Stimulated activated CD4-positive, alpha-beta T cell treated with anti-CD3 and anti-CD28 coated beads, TNF-alpha, amount 100 ng/mL, for 48 hours (primary cell): ENCODE data around the gene CAP2.
"Not testable (repeated sequence)": the region's sequence is repeated elsewhere in the genome, so short reads cannot be mapped to it uniquely, and the experiment has no call there.

Experiments used
- DNase-seq, 3 donors: peaks; one replicate each; pipeline ENCODE4 v3.0.0-alpha.2; 2020; ENCODE audit warnings: low read depth in 3 of 3

Gene CAP2

DNA sequence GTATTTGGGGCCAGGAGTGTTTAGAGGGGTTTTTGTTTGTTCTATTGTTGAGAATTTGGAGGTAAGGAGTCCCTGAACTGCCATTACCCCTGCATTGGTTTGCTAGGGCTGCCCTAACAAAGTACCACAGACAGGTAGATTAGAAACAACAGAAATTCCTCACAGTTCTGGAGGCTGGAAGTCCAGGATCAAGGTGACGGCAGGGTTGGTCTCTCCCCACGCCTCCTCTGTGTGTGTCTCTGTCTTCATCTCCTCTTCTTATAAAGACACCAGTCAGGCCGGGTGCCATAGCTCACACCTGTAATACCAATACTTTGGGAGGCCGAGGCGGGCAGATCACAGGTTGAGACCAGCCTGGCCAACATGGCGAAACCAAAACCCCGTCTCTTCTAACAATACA is 109.7 kb downstream of the CAP2 start:
- no peak for DNase-seq

DNA sequence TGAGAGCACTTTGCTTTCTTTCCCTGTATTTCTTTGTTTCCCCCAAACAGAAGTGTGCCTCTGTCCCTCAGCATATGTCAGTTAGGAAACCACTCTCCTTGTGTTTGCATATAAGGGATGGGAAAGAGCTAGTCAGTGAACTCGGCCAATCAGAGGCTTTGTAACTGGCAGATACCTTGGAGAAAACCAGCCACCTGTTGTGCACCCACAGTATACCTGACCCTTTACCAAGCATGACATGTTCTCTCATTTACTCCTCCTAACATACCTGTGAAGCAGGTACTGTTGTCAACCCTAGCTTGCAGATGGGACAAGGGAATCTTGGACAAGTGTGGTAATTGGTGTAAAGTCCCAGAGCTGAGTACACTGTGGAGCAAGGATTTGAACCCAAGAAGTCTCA is 110.6 kb downstream of the CAP2 start:
- no peak for DNase-seq

DNA sequence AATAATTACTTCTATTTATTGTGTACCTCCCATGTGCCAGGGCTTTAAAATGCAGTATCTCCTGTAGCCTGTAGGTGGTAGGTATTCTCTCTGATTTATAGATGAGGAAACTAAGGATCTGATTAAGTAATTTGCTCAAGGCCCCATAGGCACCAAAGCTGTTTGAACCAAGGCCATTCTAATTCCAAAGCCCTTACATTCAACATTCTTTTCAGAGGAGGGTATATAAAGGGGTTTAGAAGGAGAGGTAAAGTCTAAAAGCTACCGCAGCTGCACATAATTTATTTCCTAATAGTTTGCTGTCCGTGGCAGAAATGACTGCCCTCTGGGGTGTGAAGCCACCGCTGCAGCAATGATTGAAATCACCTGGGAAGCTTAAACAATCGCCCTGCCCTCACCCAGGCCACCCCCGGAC is 111.7 kb downstream of the CAP2 start:
- DNase-seq, result no peak

DNA sequence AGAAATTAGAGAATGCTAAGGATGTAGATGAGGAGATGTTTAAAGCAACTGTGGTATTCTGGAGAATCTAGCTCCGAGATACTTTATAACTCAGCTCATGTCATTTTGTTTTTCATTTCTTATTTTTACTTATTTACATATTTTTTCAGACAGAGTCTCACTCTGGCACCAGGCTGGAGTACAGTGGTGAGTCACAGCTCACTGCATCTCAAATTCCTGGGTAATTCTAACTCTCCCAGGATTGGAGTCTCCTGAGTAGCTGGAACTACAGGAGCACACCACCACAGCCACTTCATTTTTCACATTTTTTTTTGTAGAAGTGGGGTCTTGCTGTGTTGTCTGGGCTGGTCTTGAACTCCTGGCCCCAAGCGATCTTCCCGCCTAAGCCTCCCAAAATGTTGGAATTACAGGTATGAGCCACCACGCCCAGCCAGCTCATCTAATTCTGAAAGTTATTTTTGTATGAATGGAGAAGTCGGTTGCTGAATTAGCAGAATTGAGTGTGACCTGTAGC is 112.4 kb downstream of the CAP2 start:
- no peak for DNase-seq

DNA sequence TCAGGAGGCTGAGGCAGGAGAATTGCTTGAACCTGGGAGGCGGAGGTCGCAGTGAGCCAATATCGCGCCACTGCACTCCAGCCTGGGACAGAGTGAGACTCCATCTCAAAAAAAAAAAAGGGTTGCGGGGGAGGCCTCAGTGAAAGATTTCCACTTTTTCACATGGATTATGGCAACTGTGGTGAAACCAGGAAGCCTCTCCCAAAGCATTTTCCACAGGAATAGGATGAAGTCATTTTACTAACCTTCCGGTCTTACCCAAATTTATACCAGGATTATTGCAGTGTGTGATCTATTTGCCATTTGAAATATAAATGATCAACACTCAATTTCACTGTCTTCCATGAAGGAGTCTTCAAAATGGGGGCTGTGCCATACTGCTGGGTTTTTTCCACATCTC is 113.1 kb downstream of the CAP2 start:
- DNase-seq, result no peak

DNA sequence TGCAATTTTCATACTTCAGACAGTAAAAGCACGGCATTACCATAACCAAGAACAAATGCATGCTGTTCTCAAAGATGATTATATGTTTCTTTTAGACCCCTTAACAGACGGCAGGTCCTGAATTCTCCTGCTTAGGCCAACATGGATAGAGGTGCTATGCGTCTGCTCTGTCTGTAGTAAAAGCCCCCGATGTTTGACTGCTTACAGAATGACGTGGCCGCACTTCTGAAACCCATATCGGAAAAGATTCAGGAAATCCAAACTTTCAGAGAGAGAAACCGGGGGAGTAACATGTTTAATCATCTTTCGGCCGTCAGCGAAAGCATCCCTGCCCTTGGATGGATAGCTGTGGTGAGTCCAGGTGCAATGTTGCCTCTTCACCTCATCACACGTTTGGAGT is 113.6 kb downstream of the CAP2 start:
- DNase-seq, result no peak

DNA sequence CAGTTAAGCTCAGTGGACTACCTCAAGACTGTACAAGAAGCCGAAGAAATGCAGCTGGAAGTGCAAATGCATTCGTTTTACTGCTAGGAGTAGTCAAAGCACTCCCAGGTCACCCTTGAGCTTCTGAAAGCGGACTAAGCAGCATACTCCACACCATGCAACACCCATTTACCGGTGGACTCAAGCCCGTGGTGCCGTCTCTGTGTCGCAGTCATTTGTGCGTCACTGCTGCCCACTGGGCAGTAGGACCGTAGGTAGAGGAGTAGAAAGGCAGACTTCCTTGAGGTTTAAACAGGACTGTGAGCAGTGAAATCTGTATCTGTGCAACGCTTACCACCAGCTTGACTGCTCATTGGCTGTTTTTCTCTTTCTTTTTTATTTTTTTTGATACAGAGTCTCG is 117.7 kb downstream of the CAP2 start:
- no peak for DNase-seq

DNA sequence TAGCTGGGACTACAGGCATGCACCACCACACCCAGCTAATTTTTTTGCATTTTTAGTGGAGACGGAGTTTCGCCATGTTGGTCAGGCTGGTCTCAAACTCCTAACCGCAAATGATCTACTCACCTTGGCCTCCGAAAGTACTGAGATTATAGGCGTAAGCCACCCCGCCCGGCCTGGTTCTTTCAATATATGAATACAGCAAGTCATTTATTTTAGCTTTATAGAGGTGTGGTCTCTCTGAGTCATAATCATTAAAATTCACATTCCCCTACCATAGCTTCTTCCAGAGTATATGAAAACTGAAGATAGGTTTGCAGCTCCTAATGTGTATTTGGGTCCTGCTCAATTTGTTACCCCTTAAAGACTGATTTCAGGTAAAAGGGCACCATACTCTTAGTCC is 118.2 kb downstream of the CAP2 start:
- no peak for DNase-seq

DNA sequence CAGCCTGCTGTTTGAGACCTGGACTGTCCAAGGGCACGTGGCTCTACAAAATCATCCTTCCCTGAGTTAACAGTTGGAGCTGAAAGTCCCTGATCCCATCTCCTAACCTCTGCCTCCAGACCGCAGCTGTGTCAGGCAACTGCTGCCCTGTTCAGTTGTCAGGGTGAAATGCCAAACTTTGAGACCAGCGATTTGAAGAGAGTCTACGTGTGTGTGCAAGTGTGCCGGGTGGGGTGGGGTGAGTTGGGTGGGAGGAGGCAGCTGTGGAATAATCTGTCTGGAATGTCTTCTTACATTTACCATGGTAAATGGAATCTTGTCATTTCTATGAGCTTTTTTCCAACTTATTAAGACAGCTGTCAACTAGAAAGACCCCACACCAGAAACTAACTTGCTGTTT is 125.7 kb downstream of the CAP2 start:
- no peak for DNase-seq

DNA sequence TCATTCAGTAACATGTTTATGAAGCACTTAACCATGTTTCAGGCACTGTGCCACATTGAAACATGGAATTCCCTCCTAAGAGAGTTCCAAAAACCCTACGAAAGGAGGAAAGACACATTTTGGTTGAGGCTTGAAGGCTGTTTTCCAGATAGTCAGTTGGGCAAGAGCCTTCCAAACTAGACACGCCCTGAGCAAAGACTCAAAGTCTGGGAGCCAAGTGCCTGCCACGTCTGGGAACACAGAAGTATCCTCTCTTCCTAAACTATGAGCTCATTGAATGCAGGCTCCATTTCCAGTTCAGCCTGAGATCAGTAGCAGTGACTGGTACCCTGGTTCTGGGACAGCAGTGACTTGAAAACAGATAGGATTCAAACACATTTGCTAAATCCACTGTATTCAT is 132.2 kb downstream of the CAP2 start:
- DNase-seq, result no peak

DNA sequence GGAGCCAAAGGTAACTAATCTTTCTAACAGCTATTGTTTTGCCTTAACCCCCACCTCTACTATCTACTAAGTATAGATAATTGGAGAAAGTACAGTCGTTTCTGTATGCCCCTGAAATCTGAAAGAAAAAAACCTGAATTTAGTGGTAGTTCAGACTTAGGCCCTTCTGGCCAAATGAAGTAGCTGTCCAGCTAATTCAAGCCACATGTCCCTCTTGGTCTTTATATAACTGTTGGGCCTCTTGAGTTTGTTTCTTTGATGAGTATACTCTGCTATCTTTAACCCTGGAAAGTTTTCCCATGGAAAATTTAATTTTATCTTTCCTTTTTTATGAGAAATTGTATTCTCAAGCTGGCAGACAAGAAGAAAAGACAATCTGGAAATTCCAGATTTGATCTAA is 133.7 kb downstream of the CAP2 start:
- no peak for DNase-seq

DNA sequence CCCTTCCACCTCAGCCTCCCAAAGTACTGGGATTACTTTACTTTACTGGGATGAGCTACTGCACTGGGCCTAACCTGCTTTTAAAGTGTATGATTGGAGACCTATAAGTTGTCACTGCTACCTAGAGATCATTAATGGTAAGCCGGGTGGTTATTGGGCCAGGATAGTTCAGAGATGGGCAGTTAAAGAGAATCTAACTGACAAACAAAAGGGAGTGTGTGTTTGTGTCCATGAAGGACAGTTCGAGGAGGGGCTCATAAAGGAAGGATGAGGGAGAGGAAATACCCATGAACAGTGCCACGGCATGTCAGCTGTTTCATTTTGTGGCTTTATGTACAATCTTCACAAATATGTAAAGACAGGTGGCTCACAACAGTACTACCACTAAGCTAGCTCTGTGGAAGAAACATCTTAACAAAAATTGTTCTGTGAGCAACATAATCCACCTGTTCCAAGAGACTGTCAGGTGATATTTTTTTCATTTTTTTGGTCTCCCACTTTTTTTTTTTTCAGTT is 137.0 kb downstream of the CAP2 start:
- no peak for DNase-seq

DNA sequence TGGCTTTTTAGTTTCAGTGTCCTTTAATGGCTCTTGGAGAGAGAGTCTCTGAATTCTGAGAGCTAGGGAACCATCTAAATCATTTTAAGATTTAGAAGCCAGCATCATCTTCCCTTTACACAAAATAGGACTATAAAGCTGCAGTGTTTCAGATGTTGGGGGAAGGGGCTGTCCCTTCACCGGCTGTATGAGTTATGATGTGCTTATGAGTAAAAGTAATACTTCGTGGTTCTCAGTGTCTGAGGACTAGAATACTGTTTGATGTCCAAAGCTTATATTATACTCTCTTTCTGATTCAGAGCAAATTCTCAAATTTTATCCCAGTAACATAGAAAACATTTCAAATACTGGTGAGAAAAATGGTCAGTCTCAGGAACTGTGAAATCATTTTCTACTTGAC is 143.2 kb downstream of the CAP2 start:
- peak in 2 of 3 donors; percentile 8 to 9 for DNase-seq

DNA sequence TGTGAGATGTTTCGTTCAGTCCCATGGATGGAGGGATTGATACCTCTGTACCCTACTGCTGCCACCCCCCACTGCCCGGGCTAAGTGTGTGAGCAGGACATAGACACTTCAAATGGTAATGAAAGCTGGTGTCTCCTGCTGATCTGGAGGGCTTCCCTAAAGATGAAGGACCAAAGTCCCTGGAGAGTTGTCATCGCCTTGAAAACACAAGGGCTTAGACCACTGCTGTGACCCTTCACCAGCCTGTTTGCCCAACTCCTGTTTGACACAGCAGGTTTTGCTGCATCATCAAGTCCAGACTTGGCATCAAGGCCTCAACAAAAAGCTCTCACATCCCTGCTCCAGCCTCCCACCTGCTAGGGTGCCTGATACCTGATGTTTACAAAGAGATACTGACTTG is 148.8 kb downstream of the CAP2 start:
- DNase-seq, result no peak

DNA sequence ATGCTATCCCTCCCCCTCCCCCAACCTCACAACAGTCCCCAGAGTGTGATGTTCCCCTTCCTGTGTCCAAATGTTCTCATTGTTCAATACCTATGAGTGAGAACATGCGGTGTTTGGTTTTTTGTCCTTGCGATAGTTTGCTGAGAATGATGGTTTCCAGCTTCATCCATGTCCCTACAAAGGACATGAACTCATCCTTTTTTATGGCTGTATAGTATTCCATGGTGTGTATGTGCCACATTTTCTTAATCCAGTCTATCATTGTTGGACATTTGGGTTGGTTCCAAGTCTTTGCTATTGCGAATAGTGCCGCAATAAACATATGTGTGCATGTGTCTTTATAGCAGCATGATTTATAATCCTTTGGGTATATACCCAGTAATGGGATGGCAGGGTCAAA is 152.3 kb downstream of the CAP2 start:
- not testable (repeated sequence) for DNase-seq

DNA sequence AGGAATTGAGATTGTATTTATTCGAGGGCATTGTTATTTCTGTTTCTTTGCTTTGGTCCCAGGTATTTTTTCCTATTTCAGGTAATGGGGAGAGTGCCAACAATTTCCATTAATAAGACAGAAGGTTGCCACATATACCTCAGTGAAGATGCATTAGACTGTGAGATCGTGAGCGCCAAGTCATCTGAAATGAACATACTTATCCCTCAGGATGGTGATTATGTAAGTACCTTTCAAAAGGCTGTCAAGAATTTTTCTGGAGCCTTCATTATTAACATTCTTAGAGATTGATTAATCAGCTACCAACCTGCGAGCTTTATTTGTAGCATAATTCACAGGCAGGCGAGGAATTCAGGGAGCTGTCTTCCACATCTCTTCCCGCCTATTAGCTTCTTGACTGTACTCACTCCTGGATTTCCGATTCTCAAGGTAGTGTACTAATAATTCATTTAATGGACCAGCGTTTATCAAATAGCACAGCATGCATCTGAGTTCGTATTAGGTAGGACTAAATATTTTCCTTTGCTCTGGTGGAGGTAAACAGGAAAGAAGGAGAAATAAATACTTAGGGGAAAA is 158.1 kb downstream of the CAP2 start:
- DNase-seq, result no peak

DNA sequence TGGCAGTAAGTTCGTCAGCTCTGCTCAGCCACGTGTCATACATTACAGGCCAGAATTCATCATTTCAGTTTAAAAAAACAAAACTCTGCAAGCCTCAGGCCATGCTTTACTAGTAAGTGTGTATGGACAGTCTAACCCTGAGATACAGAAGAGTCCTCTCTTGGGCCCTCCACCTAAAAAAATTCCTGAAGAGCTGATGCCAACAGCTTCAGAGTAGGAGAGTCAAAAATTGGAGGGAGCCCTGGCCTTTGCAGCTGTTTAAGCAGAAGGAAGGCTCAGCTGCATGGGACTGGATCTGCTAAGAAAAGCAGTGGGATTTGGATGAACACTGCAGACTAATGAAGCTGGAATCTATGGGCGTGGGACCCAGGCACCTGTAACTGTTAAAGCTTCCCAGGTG is 159.5 kb downstream of the CAP2 start:
- no peak for DNase-seq

DNA sequence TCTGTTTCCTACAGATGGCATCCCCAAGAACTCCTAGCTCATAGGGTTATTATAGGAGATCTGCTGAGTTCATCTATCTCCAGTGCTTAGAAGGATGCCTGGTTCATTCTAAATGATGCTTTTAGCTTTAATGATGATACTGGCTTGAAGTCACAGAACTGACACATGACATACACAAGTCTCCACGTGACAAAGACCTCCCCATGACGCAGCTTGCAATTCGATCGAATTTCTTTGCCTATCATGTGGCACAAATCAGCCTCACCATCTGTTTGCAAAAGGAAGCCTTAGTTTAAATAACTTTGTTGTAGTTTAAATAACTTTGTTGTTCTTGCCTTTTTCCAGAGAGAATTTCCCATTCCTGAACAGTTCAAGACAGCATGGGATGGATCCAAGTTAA is 162.6 kb downstream of the CAP2 start:
- no peak for DNase-seq

DNA sequence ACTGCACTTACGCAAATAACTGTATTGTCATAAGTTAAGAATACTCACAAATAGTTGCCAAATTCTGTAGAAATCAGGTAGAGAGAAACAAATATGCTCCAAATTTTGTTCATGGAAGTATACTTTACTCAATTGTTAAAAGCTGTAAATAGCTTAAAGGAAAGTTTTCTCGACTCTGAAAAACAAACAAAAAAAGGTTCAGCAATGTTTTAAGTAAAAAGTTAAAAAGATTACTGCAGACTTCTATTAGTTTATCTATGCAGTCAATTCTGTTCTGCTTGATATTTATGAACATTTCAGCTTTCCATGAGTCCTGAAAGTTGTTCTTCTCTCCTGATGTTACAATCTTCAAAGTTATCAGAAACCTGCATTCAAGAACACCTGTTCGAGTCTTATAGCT is 169.2 kb downstream of the CAP2 start:
- no peak for DNase-seq

DNA sequence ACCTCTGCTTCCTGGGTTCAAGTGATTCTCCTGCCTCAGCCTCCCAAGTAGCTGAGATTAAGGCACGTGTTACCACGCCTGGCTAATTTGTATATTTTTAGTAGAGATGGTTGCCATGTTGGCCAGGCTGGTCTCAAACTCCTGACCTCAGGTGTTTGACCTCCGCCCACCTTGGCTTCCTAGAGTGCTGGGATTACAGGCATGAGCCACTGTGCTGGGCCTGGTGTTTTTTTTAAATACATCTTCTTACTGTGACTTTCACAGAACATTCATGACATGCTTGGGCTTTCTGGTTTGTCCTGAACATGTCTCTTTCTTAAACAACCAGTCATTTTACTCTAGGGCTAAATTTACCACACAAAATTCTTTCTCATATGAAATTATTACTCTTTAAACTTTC is 172.0 kb downstream of the CAP2 start:
- DNase-seq, result no peak

DNA sequence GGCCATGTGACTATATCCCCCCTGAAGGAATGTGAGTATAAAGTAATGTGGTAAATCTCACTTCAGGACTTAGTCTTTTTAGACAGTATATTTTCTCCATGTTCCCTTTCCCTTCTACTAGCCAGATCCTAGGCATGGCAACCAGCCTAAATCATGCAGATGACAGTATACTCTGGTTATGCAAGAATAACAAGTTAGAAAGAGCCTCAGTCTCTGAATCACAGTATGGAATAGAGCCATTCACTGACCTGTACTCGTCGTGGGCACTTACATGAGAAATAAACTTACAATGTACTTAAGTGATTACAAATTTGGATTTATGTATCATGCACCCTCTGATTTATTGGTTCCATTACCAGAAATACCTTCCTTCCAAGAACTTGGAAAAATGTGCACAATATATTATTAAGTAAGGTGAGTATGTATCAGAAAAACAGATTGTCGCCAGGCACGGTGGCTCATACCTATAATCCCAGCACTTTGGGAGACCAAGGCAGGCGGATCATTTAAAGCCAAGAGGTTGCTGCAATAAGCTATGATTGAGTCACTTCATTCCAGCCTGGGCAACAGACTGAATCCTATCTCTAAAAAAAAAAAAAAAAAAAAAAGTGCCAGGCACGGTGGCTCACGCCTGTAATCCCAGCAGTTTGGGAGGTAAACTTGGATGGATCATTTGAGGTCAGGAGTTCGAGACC is 181.6 kb downstream of the CAP2 start:
- no peak for DNase-seq

DNA sequence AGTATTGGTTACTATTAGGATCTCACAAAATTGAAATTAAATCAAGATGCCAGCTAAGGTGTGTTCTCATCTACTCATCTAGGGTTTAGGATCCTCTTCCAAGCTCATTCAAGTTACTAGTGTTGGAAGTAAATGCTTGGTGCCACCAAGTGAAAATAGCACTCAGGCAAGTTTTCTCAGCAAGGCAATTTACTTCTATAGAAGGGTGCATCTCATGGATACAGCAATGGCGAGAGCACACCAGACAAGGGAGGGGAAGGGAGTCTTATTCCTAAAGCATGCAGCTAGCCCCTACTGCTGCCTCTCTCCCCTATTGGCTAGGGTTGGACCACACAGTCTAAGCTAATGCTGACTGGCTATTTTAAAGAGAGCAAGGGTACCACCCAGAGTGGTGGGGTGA is 183.7 kb downstream of the CAP2 start:
- no peak for DNase-seq

DNA sequence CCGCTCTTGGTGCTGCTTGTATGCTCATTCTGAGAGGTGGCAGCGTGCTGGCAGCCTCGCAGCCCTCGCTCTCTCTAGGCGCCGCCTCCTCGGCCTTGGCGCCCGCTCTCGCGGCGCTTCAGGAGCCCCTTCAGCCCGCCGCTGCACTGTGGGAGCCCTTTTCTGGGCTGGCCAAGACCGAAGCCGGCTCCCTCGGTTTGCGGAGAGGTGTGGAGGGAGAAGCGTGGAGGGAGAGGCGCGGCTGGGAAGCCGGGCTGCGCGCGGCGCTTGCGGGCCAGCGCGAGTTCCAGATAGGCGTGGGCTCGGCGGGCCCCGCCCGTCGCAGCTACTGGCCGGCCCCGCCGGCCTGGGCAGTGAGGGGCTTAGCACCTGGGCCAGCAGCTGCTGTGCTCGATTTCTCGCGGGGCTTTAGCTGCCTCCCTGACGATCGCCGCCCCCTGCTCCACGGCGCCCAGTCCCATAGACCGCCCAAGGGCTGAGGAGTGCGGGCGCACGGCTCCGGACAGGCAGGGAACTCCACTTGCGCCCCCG is 187.2 kb downstream of the CAP2 start:
- DNase-seq, result peak in 1 of 3 donors; percentile 17
